Measurements from ENCODE around the gene HJV. TPM values are rescaled to one million over a fixed set of nuclear protein-coding genes. Genes with fewer than 3 reads are reported as not detected.

HJV gene
- total RNA-seq, 2 donors from 2014 or later = 73.3 to 153 TPM

DNA sequence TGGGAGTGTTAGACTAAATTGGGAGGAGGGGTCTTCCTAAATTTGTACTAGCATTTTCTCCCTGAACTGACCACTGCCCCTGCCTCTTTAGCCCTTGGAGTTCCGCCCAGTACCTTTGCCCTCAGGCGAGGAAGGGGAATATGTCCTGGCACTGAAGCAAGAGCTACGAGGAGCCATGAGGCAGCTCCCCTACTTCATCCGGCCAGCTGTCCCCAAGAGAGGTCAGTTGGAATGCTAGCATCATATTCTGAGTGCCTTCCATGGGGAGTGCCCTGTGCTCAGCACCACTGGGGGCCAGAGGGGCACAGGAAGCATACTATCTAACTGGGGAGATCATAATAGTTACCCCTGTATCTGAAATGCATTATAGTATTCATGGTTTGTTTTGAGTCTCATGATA lies 46.3 kb downstream of the HJV start:
- Histone ChIP-seq H3K27ac (no peak overlapping the region), H3K4me1 (peaks cover 0 to 29% of the 10 kb centered on the region in 2 donors), H3K9me3 (no peaks in the 10 kb centered on the region), H3K27me3 (no peaks in the 10 kb centered on the region), H3K36me3 (no peaks in the 10 kb centered on the region), H3K4me3 (no peak overlapping the region)
- DNase-seq (ENCODE audit: low spot score) = peak; percentile 4
- TF ChIP-seq, protein P1, sequence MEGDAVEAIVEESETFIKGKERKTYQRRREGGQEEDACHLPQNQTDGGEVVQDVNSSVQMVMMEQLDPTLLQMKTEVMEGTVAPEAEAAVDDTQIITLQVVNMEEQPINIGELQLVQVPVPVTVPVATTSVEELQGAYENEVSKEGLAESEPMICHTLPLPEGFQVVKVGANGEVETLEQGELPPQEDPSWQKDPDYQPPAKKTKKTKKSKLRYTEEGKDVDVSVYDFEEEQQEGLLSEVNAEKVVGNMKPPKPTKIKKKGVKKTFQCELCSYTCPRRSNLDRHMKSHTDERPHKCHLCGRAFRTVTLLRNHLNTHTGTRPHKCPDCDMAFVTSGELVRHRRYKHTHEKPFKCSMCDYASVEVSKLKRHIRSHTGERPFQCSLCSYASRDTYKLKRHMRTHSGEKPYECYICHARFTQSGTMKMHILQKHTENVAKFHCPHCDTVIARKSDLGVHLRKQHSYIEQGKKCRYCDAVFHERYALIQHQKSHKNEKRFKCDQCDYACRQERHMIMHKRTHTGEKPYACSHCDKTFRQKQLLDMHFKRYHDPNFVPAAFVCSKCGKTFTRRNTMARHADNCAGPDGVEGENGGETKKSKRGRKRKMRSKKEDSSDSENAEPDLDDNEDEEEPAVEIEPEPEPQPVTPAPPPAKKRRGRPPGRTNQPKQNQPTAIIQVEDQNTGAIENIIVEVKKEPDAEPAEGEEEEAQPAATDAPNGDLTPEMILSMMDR (IDR thresholded peaks at IDR 0.05) = no peak

DNA sequence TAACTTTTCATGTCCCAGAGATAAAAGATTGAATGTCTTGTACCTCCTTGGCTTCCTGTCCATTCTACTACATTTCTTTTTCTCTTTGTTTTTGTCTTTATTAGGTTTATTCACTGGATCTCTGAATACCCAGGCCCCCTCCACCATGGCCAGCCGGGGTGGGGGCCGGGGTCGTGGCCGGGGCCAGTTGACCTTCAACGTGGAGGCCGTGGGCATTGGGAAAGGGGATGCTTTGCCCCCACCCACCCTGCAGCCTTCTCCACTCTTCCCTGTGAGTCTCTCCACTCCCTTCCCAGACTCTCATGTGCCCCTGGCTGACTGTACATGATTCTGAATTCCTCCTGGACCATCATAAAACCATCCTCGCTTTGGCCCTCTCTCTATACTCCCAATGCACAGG lies 46.8 kb downstream of the HJV start:
- Histone ChIP-seq H3K27ac (no peak overlapping the region), H3K36me3 (no peaks in the 10 kb centered on the region), H3K27me3 (no peaks in the 10 kb centered on the region), H3K4me1 (peaks cover 0 to 24% of the 10 kb centered on the region in 2 donors), H3K4me3 (no peak overlapping the region), H3K9me3 (no peaks in the 10 kb centered on the region)
- TF ChIP-seq, protein P1 (IDR thresholded peaks at IDR 0.05) = no peak
- no peak for DNase-seq (ENCODE audit: low spot score)

DNA sequence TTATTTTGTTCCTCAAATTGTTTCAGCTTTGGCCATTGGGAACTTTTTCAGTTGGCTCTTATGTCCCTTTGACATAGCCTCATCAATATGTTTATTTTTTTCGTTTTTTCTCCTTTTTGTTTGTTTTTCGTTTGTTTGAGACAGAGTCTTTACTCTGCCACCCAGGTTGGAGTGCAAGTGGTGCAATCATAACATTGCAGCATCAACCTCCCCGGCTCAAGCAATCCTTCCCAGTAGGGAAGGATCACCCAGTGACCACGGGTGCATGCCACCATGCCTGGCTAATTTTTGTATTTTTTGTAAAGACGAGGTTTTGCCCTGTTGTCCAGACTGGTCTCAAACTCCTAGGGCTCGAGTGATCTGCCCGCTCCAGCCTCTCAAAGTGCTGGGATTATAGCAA lies 49.0 kb downstream of the HJV start:
- H3K36me3 ChIP-seq = no peaks in the 10 kb centered on the region

More for the DNA sequence above, 49.0 kb downstream of the HJV start:
- Histone ChIP-seq H3K9me3 (no peaks in the 10 kb centered on the region), H3K27me3 (no peaks in the 10 kb centered on the region), H3K27ac (no peak overlapping the region), H3K4me3 (no peak overlapping the region), H3K4me1 (peaks cover 0 to 5% of the 10 kb centered on the region in 2 donors)
- TF ChIP-seq, protein P1 (IDR thresholded peaks at IDR 0.05) = no peak
- no peak for DNase-seq (ENCODE audit: low spot score)

Other genes starting within 250 kb of the HJV start
- 10 to 100 TPM; 42.8 to 44.6 TPM for gene RNF115, start 197.6 kb downstream of the HJV start, total RNA-seq
- 10 to 100 TPM; 16.0 to 19.5 TPM for gene POLR3C, start 197.5 kb downstream of the HJV start, total RNA-seq
- gene NUDT17, start 176.1 kb downstream of the HJV start, total RNA-seq = 10 to 100 TPM in 1 of 2 donors, 1 to 10 TPM in 1; 3.2 to 10.5 TPM
- gene PIAS3, start 162.7 kb downstream of the HJV start, total RNA-seq = 10 to 100 TPM; 11.4 to 18.0 TPM
- gene ANKRD35, start 135.9 kb downstream of the HJV start, total RNA-seq = 1 to 10 TPM; 1.8 to 2.4 TPM
- gene ITGA10, start 111.7 kb downstream of the HJV start, total RNA-seq = 10 to 100 TPM in 1 of 2 donors, 1 to 10 TPM in 1; 5.4 to 21.6 TPM
- 10 to 100 TPM; 20.1 to 21.2 TPM for gene PEX11B, start 103.0 kb downstream of the HJV start, total RNA-seq
- 10 to 100 TPM; 75.2 to 91.1 TPM for gene RBM8A, start 94.3 kb downstream of the HJV start, total RNA-seq
- gene LIX1L, start 63.7 kb downstream of the HJV start, total RNA-seq = 10 to 100 TPM; 26.6 to 36.6 TPM
- 1 to 10 TPM; 1.5 to 3.4 TPM for gene ANKRD34A, start 57.2 kb downstream of the HJV start, total RNA-seq
- 10 to 100 TPM; 36.4 to 45.2 TPM for gene POLR3GL, start 57.0 kb downstream of the HJV start, total RNA-seq
- 1,000 to 10,000 TPM in 1 of 2 donors, 100 to 1,000 TPM in 1; 898 to 1,186 TPM for gene TXNIP, start 25.2 kb downstream of the HJV start, total RNA-seq
- gene NBPF10, start 123.1 kb upstream of the HJV start, total RNA-seq = under 1 TPM; 0.67 to 0.89 TPM
- 10 to 100 TPM; 18.9 to 20.8 TPM for gene NOTCH2NLA, start 207.3 kb upstream of the HJV start, total RNA-seq

All from right atrium auricular region (tissue), 2 donors.